Measurements from ENCODE around the gene FGD2. TPM values are rescaled to one million over a fixed set of nuclear protein-coding genes. Genes with fewer than 3 reads are reported as not detected.

FGD2 gene
- total and polyA plus RNA-seq, 9 donors = 2.6 to 4.6 (median 3.7) TPM

DNA sequence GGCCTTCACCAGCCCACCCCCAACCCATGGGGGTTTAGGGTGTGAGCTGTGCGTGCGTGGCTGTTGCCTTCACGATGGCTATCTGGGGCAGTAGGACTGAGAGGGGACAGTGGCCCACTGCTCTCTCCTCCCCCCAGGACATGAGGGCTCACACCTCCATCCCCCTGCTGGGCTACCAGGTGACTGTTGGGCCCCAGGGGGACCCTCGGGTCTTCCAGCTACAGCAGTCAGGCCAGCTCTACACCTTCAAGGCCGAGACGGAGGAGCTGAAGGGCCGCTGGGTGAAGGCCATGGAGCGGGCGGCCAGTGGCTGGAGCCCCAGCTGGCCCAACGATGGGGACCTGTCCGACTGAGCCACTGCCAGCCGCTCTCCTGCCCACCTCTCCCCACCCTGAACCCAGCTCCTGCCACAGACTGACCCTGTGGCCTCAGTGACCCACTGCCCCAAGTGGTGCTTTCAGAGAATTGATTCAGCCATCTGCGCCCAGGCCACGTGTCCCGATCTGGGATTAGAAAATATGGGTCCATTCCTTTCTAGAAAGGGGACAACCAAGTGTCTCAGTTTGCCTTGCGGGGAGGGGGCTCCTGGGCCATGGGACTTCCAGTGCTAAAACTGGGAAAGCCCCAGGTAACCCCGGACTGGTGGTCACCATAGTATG, 22.5 kb downstream of the FGD2 start:
- 89% methylated on average over 12 of the region's 17 CpGs for WGBS (ENCODE audit: insufficient coverage)
- no peaks in the 10 kb centered on the region for H3K36me3 ChIP-seq (ENCODE audit: control insufficient read depth, insufficient read depth, low read length)
- no peak overlapping the region for H3K27ac ChIP-seq (ENCODE audit: low read length)
- peaks cover 5% of the 10 kb centered on the region for H3K9me3 ChIP-seq (replicated peaks; ENCODE audit: control insufficient read depth, low read depth, low read length)
- no peaks in the 10 kb centered on the region for H3K4me1 ChIP-seq (ENCODE audit: control insufficient read depth, insufficient read depth, low read length)
- DNase-seq = no peak
- H3K4me3 ChIP-seq (ENCODE audit: low read length) = no peak overlapping the region
- H3K27me3 ChIP-seq (ENCODE audit: control insufficient read depth, insufficient read depth, low read length) = no peaks in the 10 kb centered on the region

DNA sequence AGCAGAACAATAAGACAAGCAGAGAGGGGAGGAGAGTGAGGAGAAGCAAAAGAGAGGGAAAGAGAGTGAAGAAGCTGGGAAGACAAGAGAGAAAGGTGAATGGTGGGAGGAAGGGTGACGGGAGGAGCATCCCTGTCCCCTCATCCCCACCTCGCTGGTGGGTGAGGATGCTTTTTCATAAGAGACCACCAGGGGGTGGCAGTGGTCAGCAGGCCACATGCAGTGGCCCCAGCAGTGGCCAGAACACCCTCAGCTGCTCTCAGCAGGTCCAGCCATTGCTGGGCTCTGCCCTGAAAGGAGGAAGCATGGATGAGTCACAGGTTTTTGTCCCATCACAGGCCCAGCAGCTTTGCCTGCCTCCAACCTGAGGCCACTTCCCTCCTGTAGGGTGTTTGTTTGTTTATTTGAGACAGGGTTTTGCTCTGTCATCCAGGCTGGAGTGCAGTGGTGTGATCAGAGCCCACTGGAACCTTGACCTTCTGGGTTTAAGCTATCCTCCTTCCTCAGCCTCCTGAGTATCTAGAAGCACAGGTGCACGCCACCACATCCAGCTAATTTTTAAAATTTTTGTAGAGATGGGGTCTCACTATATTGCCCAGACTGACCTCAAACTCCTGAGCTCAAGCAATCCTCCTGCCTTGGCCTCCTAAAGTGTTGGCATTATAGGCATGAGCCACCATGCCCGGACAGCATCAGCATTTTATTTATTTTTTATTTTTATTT, 24.0 kb downstream of the FGD2 start:
- Histone ChIP-seq H3K4me1 (ENCODE audit: control insufficient read depth, insufficient read depth, low read length) (no peaks in the 10 kb centered on the region), H3K27ac (ENCODE audit: low read length) (no peak overlapping the region), H3K4me3 (ENCODE audit: low read length) (no peak overlapping the region), H3K27me3 (ENCODE audit: control insufficient read depth, insufficient read depth, low read length) (no peaks in the 10 kb centered on the region), H3K36me3 (ENCODE audit: control insufficient read depth, insufficient read depth, low read length) (no peaks in the 10 kb centered on the region), H3K9me3 (replicated peaks; ENCODE audit: control insufficient read depth, low read depth, low read length) (peaks cover 5% of the 10 kb centered on the region)
- no CpG with 5 or more reads among the region's 4 CpGs for WGBS (ENCODE audit: insufficient coverage)
- peak; percentile 79 for DNase-seq

DNA sequence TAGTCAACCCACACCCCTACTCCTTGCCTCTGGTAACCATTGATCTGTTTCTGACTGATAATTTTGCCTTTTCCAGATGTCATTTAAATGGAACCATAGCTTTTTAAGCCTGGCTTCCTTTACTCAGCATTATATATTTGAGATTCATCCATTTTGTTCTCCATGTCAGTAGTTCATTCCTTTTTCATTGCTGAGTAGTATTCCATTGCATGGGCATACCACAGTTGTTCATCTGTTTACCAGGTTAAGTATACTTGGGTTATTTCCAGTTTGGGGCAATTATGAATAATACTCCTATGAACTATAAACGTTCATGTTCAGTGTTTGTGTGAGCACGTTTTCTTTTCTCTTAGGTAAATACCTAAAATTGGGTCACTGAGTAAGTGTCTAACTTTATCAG, 25.1 kb downstream of the FGD2 start:
- Histone ChIP-seq H3K36me3 (ENCODE audit: control insufficient read depth, insufficient read depth, low read length) (no peaks in the 10 kb centered on the region), H3K4me3 (ENCODE audit: low read length) (no peak overlapping the region), H3K9me3 (replicated peaks; ENCODE audit: control insufficient read depth, low read depth, low read length) (peaks cover 5% of the 10 kb centered on the region), H3K27ac (ENCODE audit: low read length) (no peak overlapping the region), H3K4me1 (ENCODE audit: control insufficient read depth, insufficient read depth, low read length) (no peaks in the 10 kb centered on the region), H3K27me3 (ENCODE audit: control insufficient read depth, insufficient read depth, low read length) (no peaks in the 10 kb centered on the region)
- WGBS (ENCODE audit: insufficient coverage) = no CpG with 5 or more reads among the region's 2 CpGs
- DNase-seq = no peak

DNA sequence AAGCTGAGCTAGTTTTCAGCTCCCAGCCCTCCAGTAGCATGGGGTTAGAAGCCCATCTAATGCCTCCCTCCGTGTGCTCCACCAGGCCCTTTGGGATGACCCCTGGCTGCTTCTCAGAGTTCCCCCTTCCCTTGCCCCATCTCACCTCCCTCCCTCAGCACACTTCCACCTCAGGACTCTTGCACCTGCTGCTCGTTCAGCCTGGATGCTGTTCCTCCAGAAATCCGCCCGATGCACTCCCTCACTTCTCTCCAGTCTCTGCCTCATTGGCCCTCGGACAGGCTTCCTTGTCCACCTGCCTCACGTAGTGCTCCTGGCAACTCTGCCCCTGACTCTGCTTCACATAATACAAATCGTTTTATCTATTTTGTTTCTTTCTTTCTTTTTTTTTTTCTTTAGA, 26.8 kb downstream of the FGD2 start:
- H3K27ac ChIP-seq (ENCODE audit: low read length) = no peak overlapping the region
- H3K27me3 ChIP-seq (ENCODE audit: control insufficient read depth, insufficient read depth, low read length) = no peaks in the 10 kb centered on the region

DNA sequence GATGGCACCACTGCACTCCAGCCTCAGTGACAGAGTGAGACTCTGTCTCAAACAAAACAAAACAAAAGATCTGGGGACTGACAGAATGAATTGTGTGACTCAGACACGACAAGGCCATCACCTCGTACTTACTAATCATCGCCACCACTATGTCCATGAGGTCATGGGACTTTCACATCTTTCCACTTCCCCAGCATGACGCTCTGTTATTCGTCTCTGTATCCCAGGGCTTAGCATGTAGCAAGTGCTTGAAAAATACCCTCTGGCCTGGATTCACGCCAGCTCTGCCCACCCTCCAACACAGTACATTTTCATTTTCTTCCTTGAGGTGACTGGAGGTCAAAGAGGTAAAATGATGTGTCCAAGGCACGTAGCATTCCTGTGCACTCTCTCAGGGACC, 27.8 kb downstream of the FGD2 start:
- Histone ChIP-seq H3K27ac (ENCODE audit: low read length) (no peak overlapping the region), H3K36me3 (ENCODE audit: control insufficient read depth, insufficient read depth, low read length) (no peaks in the 10 kb centered on the region), H3K9me3 (replicated peaks; ENCODE audit: control insufficient read depth, low read depth, low read length) (peaks cover 5% of the 10 kb centered on the region), H3K4me1 (ENCODE audit: control insufficient read depth, insufficient read depth, low read length) (no peaks in the 10 kb centered on the region), H3K4me3 (ENCODE audit: low read length) (no peak overlapping the region), H3K27me3 (ENCODE audit: control insufficient read depth, insufficient read depth, low read length) (no peaks in the 10 kb centered on the region)
- WGBS (ENCODE audit: insufficient coverage) = 78% methylated on average over 3 of the region's 7 CpGs
- DNase-seq = no peak

More for the DNA sequence above, 26.8 kb downstream of the FGD2 start:
- WGBS (ENCODE audit: insufficient coverage) = 71% methylated on average over 7 of the region's 7 CpGs
- H3K9me3 ChIP-seq (replicated peaks; ENCODE audit: control insufficient read depth, low read depth, low read length) = peaks cover 5% of the 10 kb centered on the region
- DNase-seq = no peak
- H3K4me3 ChIP-seq (ENCODE audit: low read length) = no peak overlapping the region
- H3K36me3 ChIP-seq (ENCODE audit: control insufficient read depth, insufficient read depth, low read length) = no peaks in the 10 kb centered on the region
- no peaks in the 10 kb centered on the region for H3K4me1 ChIP-seq (ENCODE audit: control insufficient read depth, insufficient read depth, low read length)

DNA sequence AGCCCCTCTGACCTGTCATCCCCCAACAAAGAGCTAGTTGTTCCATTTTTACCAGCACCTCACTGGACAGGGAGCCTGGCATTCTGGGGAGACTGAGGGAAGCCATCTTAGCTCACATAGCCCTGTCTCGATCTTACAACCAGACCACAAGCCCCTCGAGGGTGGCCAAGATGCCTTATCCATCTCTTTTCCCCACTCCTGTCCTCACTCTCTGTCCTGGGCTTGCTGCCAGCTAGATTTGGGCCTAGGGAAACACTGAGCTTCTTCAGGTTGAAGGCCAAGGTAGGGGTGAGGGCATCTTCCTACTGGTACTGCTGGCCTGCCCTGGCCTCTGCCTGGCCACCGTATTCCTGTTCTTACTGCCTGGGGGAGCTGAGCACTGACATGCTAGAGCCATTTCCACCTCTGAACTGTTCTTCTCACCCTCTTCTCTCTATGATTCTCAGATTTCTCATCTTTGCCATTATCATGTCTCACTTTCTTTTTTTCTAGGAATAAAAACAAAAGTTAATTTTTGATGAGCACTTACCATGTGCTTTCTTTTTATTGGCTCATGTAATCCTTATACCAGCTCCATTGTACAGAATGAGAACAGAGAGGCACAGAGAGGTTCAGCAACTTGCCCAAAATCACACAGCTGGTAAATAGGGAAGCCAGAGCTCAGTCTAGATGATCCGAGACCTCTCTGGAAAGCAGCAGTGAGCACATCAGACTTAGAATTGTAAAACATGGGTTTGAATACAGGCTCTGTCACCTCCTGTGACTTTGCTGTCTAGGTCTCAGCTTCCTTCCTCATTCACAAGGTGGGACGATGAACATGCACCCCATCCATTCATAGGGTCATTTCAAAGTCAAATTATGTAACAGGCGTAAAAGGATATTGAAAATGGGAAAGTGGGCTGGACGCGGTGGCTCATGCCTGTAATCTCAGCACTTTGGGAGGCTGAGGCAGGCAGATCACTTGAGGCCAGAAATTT, 28.7 kb downstream of the FGD2 start:
- WGBS (ENCODE audit: insufficient coverage) = 57% methylated on average over 1 of the region's 8 CpGs
- peaks cover 2% of the 10 kb centered on the region for H3K4me1 ChIP-seq (ENCODE audit: control insufficient read depth, insufficient read depth, low read length)

DNA sequence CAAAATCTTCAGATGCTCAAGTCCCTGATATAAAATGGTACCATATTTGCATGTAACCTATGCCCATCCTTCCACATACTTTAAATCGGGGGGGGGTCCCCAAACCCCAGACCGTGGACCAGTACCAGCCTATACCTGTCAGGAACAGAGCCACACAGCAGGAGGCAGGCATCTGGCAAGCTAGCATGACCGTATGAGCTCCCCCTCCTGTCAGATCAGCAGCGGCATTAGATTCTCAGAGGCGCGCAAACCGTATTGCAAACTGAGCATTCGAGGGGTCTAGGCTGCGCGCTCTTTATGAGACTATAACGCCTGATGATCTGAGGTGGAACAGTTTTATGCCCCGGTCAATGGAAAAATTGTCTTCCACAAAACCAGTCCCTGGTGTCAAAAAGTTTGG, 30.7 kb downstream of the FGD2 start:
- no peaks in the 10 kb centered on the region for H3K9me3 ChIP-seq (replicated peaks; ENCODE audit: control insufficient read depth, low read depth, low read length)
- H3K4me3 ChIP-seq (ENCODE audit: low read length) = no peak overlapping the region
- no peaks in the 10 kb centered on the region for H3K27me3 ChIP-seq (ENCODE audit: control insufficient read depth, insufficient read depth, low read length)
- 82% methylated on average over 10 of the region's 12 CpGs for WGBS (ENCODE audit: insufficient coverage)
- DNase-seq = no peak
- H3K36me3 ChIP-seq (ENCODE audit: control insufficient read depth, insufficient read depth, low read length) = no peaks in the 10 kb centered on the region
- peaks cover 2% of the 10 kb centered on the region for H3K4me1 ChIP-seq (ENCODE audit: control insufficient read depth, insufficient read depth, low read length)
- H3K27ac ChIP-seq (ENCODE audit: low read length) = no peak overlapping the region

More for the DNA sequence above, 28.7 kb downstream of the FGD2 start:
- no peaks in the 10 kb centered on the region for H3K27me3 ChIP-seq (ENCODE audit: control insufficient read depth, insufficient read depth, low read length)
- H3K27ac ChIP-seq (ENCODE audit: low read length) = no peak overlapping the region
- no peak overlapping the region for H3K4me3 ChIP-seq (ENCODE audit: low read length)
- DNase-seq = no peak
- H3K9me3 ChIP-seq (replicated peaks; ENCODE audit: control insufficient read depth, low read depth, low read length) = peaks cover 5% of the 10 kb centered on the region
- no peaks in the 10 kb centered on the region for H3K36me3 ChIP-seq (ENCODE audit: control insufficient read depth, insufficient read depth, low read length)

DNA sequence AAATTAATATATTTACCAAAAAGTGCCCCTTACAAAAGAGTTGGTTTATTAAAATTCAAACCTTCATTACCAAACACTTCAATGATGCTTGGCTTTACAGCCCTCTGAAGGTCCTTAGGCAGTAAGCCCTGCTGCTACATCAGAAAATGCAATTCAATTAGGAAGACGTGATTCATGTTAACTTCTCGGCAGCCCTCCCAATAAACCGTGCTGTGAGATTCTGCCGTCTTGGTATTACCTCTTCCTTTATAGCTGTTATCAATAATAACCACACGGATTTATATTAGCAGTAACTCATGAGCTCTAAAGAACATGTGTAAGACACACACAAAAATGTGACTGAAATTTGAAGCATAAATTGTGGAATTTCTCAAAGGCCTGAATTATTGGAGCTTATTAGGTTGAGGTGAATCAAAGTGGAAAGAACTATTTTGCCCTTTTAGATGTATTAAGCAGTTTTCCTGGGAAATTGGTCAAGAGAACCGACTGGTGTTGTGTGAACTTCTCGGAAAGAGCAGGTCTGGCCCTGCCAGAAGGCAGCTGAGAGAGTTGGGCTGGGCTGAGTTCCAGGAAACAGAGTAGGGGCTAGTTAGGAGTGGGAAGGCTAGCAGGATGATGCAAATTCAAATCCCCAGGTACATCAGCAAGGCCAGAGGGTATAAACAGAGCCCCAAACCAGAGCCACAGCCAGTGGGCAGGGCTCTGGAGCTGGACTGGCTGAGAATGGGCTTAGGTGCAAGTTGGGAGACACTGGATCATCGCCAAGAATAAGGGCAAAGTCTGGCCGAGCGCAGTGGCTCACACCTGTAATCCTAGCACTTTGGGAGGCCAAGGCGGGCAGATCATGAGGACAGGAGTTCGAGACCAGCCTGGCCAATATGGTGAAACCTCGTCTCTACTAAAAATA, 33.1 kb downstream of the FGD2 start:
- Histone ChIP-seq H3K27ac (ENCODE audit: low read length) (peak overlapping the region; percentile 32), H3K36me3 (ENCODE audit: control insufficient read depth, insufficient read depth, low read length) (no peaks in the 10 kb centered on the region), H3K4me3 (ENCODE audit: low read length) (no peak overlapping the region), H3K27me3 (ENCODE audit: control insufficient read depth, insufficient read depth, low read length) (no peaks in the 10 kb centered on the region), H3K9me3 (replicated peaks; ENCODE audit: control insufficient read depth, low read depth, low read length) (no peaks in the 10 kb centered on the region), H3K4me1 (ENCODE audit: control insufficient read depth, insufficient read depth, low read length) (peaks cover 2% of the 10 kb centered on the region)
- WGBS (ENCODE audit: insufficient coverage) = 17% methylated on average over 3 of the region's 13 CpGs
- DNase-seq = peak; percentile 96

DNA sequence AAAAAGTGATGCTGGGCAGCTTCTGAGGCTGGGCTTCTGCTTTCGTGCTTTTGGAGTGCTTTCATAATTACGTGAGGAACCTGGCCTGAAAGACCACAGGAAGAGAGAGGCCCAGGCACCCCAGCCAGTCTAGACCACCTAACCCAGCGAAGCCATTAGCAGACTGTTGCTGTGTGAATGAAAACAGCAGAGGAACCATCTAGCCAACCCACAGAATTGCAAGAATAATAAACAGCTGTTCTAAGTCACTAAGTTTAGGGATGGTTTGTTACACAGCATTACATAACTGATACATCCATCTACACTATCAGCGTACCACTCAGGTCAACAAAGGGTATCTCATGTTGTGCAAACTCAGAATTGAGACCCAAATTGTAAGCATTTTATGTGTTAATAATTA, 34.5 kb downstream of the FGD2 start:
- Histone ChIP-seq H3K27me3 (ENCODE audit: control insufficient read depth, insufficient read depth, low read length) (no peaks in the 10 kb centered on the region), H3K36me3 (ENCODE audit: control insufficient read depth, insufficient read depth, low read length) (no peaks in the 10 kb centered on the region), H3K4me1 (ENCODE audit: control insufficient read depth, insufficient read depth, low read length) (peaks cover 2% of the 10 kb centered on the region), H3K9me3 (replicated peaks; ENCODE audit: control insufficient read depth, low read depth, low read length) (no peaks in the 10 kb centered on the region), H3K4me3 (ENCODE audit: low read length) (no peak overlapping the region), H3K27ac (ENCODE audit: low read length) (no peak overlapping the region)
- 60% methylated on average over 1 of the region's 4 CpGs for WGBS (ENCODE audit: insufficient coverage)
- DNase-seq = no peak

All from muscle of leg (tissue), 11 donors.